IMR-90 (cell line): ENCODE data around the gene TKFC. TPM values are rescaled to one million over a fixed set of nuclear protein-coding genes. Genes with fewer than 3 reads are reported as not detected.
A peak's percentile ranks its signal among the peaks of the same experiment; 100 is the strongest.

Experiments used
- ATAC-seq: fragments of 200-7000 bp; cut with Tn5 transposase; 2 replicates; pipeline ENCODE4 v1.9.1; 2020; ENCODE audit warnings: low read depth, mild to moderate bottlenecking, moderate library complexity
- BruUV-seq: library from RNA; stranded (reverse); fragments of 400-500 nt; replicated peaks from 2 replicates; lab custom pipeline; 2021; lab: Mats Ljungman, UMichigan
- CTCF ChIA-PET: fragments of 300-600 bp; formaldehyde crosslinking; extraction: SDS; loops from one replicate; lab custom pipeline; 2021; ENCODE audit warnings: antibody characterized with exemption; lab: Yijun Ruan, JAX
- POLR2A ChIA-PET: fragments of 300-600 bp; sonication (Branson Sonifier 250); formaldehyde crosslinking; loops from one replicate; lab custom pipeline; 2022; ENCODE audit warnings: antibody characterized with exemption; ENCODE audit not compliant: unreplicated experiment; lab: Charles Lee
- DNase-seq: peaks from one replicate; pipeline ENCODE4 v3.0.0; 2013
- H2AFZ ChIP-seq: replicated peaks from 2 replicates; pipeline ENCODE3; 2013; ENCODE audit warnings: low read length, mild to moderate bottlenecking; ENCODE audit not compliant: poor library complexity
- H2AK5ac ChIP-seq: 2 replicates; pipeline ENCODE4 v1.6.1; 2013; ENCODE audit warnings: low read depth, low read length, inconsistent platforms
- H2AK9ac ChIP-seq: replicated peaks from 2 replicates; pipeline ENCODE3; 2013; ENCODE audit warnings: mild to moderate bottlenecking, low read depth, low read length, moderate library complexity; ENCODE audit not compliant: poor library complexity
- H2BK120ac ChIP-seq: 2 replicates; pipeline ENCODE4 v1.6.1; 2013; ENCODE audit warnings: low read depth, low read length, inconsistent platforms
- H2BK15ac ChIP-seq: 3 replicates; pipeline ENCODE4 v1.6.1; 2013; ENCODE audit warnings: low read depth, low read length, inconsistent platforms
- H2BK20ac ChIP-seq: 2 replicates; pipeline ENCODE4 v1.6.1; 2013; ENCODE audit warnings: low read depth, mild to moderate bottlenecking, inconsistent platforms, low read length, moderate library complexity
- H2BK5ac ChIP-seq: 2 replicates; pipeline ENCODE4 v1.6.1; 2013; ENCODE audit warnings: mild to moderate bottlenecking, low read depth, low read length, inconsistent platforms; ENCODE audit not compliant: poor library complexity, severe bottlenecking
- H3K14ac ChIP-seq: replicated peaks from 2 replicates; pipeline ENCODE4 v1.6.1; 2013; ENCODE audit warnings: low read depth, low read length, inconsistent platforms
- H3K18ac ChIP-seq: 2 replicates; pipeline ENCODE4 v1.6.1; 2013; ENCODE audit warnings: low read depth, low read length, control low read depth
- H3K23ac ChIP-seq: 2 replicates; pipeline ENCODE4 v1.6.1; 2013; ENCODE audit warnings: low read depth, low read length, inconsistent platforms
- H3K27ac ChIP-seq: 2 replicates; pipeline ENCODE4 v1.5.1; 2013; ENCODE audit warnings: mild to moderate bottlenecking, control low read depth, low read length; ENCODE audit not compliant: insufficient read depth
- H3K27me3 ChIP-seq: 2 replicates; pipeline ENCODE4 v1.6.1; 2013; ENCODE audit warnings: low read length; ENCODE audit not compliant: control insufficient read depth, insufficient read depth
- H3K36me3 ChIP-seq: 2 replicates; pipeline ENCODE4 v1.6.1; 2013; ENCODE audit warnings: low read length, mixed read lengths; ENCODE audit not compliant: control insufficient read depth, insufficient read depth
- H3K4ac ChIP-seq: 2 replicates; pipeline ENCODE4 v1.6.1; 2013; ENCODE audit warnings: low read depth, low read length, inconsistent platforms
- H3K4me1 ChIP-seq: 2 replicates; pipeline ENCODE4 v1.6.1; 2013; ENCODE audit warnings: low read length, mixed read lengths; ENCODE audit not compliant: control insufficient read depth, insufficient read depth
- H3K4me2 ChIP-seq: 2 replicates; pipeline ENCODE4 v1.6.1; 2013; ENCODE audit warnings: low read depth, mild to moderate bottlenecking, control low read depth, low read length, moderate library complexity
- H3K4me3 ChIP-seq: 2 replicates; pipeline ENCODE4 v1.5.1; 2013; ENCODE audit warnings: low read depth, mild to moderate bottlenecking, control low read depth, low read length, moderate library complexity; ENCODE audit not compliant: insufficient read depth
- H3K56ac ChIP-seq: 2 replicates; pipeline ENCODE4 v1.6.1; 2013; ENCODE audit warnings: low read length, inconsistent platforms; ENCODE audit not compliant: insufficient read depth; ENCODE audit errors: extremely low read depth
- H3K79me1 ChIP-seq, 2 experiments: 2 replicates each; pipeline ENCODE4 v1.6.1; 2013; ENCODE audit warnings: low read length in 2 of 2, inconsistent platforms in 1 of 2, low read depth in 1 of 2
- H3K9ac ChIP-seq: 2 replicates; pipeline ENCODE4 v1.6.1; 2013; ENCODE audit warnings: low read depth, low read length, control low read depth
- H3K9me1 ChIP-seq: 2 replicates; pipeline ENCODE4 v1.6.1; 2013; ENCODE audit warnings: low read length, inconsistent platforms; ENCODE audit not compliant: insufficient read depth
- H3K9me3 ChIP-seq: 2 replicates; pipeline ENCODE4 v1.6.1; 2013; ENCODE audit warnings: low read length; ENCODE audit not compliant: control insufficient read depth, insufficient read depth
- H4K20me1 ChIP-seq: 2 replicates; pipeline ENCODE4 v1.6.1; 2013; ENCODE audit warnings: low read length, inconsistent platforms; ENCODE audit not compliant: insufficient read depth
- H4K5ac ChIP-seq: 2 replicates; pipeline ENCODE4 v1.6.1; 2013; ENCODE audit warnings: mild to moderate bottlenecking, low read depth, low read length, control low read depth
- H4K8ac ChIP-seq, 2 experiments: 2 replicates each; pipeline ENCODE4 v1.6.1; 2013; ENCODE audit warnings: low read depth in 2 of 2, low read length in 2 of 2, control low read depth in 1 of 2, inconsistent platforms in 1 of 2
- H4K91ac ChIP-seq: 2 replicates; pipeline ENCODE4 v1.6.1; 2013; ENCODE audit warnings: low read depth, low read length, inconsistent platforms; ENCODE audit not compliant: insufficient read depth
- BHLHE40 ChIP-seq: fragments of 150-350 bp; IDR thresholded peaks from 2 replicates; pipeline ENCODE4 v1.6.1; 2016; ENCODE audit warnings: mild to moderate bottlenecking, low read depth, low read length
- CEBPB ChIP-seq: IDR thresholded peaks from 2 replicates; pipeline ENCODE4 v1.6.1; 2012; ENCODE audit warnings: low read depth, low read length, improper control_type of control experiment
- CHD1 ChIP-seq: IDR thresholded peaks from 2 replicates; pipeline ENCODE4 v1.6.1; 2012; ENCODE audit warnings: low read depth, low read length, improper control_type of control experiment
- FOS ChIP-seq: fragments of 150-350 bp; IDR thresholded peaks from 2 replicates; pipeline ENCODE4 v1.6.1; 2016; ENCODE audit warnings: low read depth, low read length
- MAFK ChIP-seq: IDR thresholded peaks from 2 replicates; pipeline ENCODE4 v1.6.1; 2012; ENCODE audit warnings: low read depth, low read length, improper control_type of control experiment
- MXI1 ChIP-seq: IDR thresholded peaks from 2 replicates; pipeline ENCODE4 v1.6.1; 2012; ENCODE audit warnings: low read depth, mild to moderate bottlenecking, low read length, moderate library complexity, borderline replicate concordance
- NFE2L2 ChIP-seq: fragments of 150-350 bp; IDR thresholded peaks from 2 replicates; pipeline ENCODE4 v1.6.1; 2016; ENCODE audit warnings: low read depth, mild to moderate bottlenecking, low read length
- POLR2A ChIP-seq: IDR thresholded peaks from 2 replicates; pipeline ENCODE4 v1.6.1; 2012; ENCODE audit warnings: mild to moderate bottlenecking, low read depth, low read length
- RAD21 ChIP-seq: IDR thresholded peaks from 2 replicates; pipeline ENCODE4 v1.6.1; 2012; ENCODE audit warnings: low read length, improper control_type of control experiment
- RCOR1 ChIP-seq: IDR thresholded peaks from 2 replicates; pipeline ENCODE4 v1.6.1; 2012; ENCODE audit warnings: mild to moderate bottlenecking, low read length, improper control_type of control experiment; ENCODE audit not compliant: insufficient replicate concordance
- RFX5 ChIP-seq: IDR thresholded peaks from 2 replicates; pipeline ENCODE4 v1.8.0; 2012; ENCODE audit warnings: low read depth, mild to moderate bottlenecking, low read length, moderate library complexity
- WGBS, 2 experiments: methylation state at CpG; one replicate each; pipeline versions ENCODE4 v1.1.5 to v1.1.7; 2013; ENCODE audit warnings: missing lambda C conversion rate in 2 of 2; ENCODE audit not compliant: insufficient read length in 1 of 2; ENCODE audit errors: extremely low coverage in 2 of 2; 5-methylcytosine and 5-hydroxymethylcytosine counted together
- dilution Hi-C: fragments of 300-500 bp; cut with HindIII; formaldehyde crosslinking; loops from one replicate; pipeline ENCODE4 v1.14.3; 2018; ENCODE audit warnings: low sequenced_read_pairs; ENCODE audit not compliant: unreplicated experiment
- in situ Hi-C: fragments of 300-500 bp; cut with MboI; formaldehyde crosslinking; loops from 3 replicates; pipeline ENCODE4 v1.14.3; 2019; ENCODE audit warnings: low sequenced_read_pairs, inconsistent platforms, mixed read lengths
- intact Hi-C: fragments of 100-400 bp; cut with micrococcal nuclease; formaldehyde crosslinking; loops from 2 replicates; pipeline ENCODE4 v1.10.0; 2022
- polyA plus RNA-seq, 3 experiments: library from polyadenylated mRNA; depleted of rRNA; stranded (reverse); fragments of >200 nt; gene quantifications; 2 replicates each; pipeline ENCODE4 v1.2.3, GENCODE V29; 2012; ENCODE audit warnings: low replicate concordance in 1 of 3
- total RNA-seq: library from RNA; depleted of rRNA; stranded (reverse); fragments of >200 nt; gene quantifications from 2 replicates; pipeline ENCODE4 v1.2.3, GENCODE V29; 2012
- TF ChIP-seq, protein P1 (sequence below): fragments of 150-350 bp; IDR thresholded peaks from 2 replicates; pipeline ENCODE4 v1.6.1; 2016; ENCODE audit warnings: low read depth, mild to moderate bottlenecking, low read length, moderate library complexity, borderline replicate concordance
- TF ChIP-seq, protein P2 (sequence below): conservative IDR thresholded peaks from 2 replicates; pipeline ENCODE4 v1.5.1; 2012; ENCODE audit warnings: mild to moderate bottlenecking, low read depth, low read length, improper control_type of control experiment
- TF ChIP-seq, protein P3 (sequence below): fragments of 150-350 bp; IDR thresholded peaks from 2 replicates; pipeline ENCODE4 v1.6.1; 2017; ENCODE audit warnings: mild to moderate bottlenecking, antibody characterized with exemption, low read length, low read depth

The TKFC gene
- total and polyA plus RNA-seq, 2 of the 4 experiments (the other 2 are of a cell fraction) = 10.4 to 30.8 TPM

DNA sequence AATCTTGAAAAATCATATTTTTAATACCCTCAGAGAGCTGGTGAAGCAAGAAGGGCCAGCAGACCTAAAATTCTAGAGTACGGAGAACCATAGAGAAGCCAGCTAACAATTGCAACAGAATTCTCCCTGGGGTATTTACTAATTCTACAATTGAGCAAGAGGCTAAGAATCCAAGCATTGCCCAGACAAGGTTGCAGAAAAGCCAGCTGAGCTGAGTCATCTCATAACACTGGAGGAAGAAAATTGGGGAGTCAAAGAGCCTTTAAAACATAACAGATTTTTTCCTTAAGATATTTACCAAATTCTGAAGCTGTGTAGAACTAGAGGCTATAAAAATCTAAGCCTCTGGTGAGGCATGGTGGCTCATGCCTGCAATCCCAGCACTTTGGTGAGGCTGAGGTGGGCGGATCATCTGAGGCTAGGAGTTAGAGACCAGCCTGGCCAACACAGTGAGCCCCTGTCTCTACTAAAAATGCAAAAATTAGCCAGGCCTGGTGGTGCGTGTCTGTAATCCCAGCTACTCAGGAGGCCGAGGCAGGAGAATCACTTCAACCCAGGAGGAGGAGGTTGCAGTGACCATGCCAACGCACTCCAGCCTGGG is 45.8 kb downstream of the TKFC start:
- H3K9me3 ChIP-seq = no peaks in the 10 kb centered on the region
- H2BK5ac ChIP-seq = peak overlapping the region; percentile 95
- H3K4ac ChIP-seq = peak overlapping the region; percentile 78
- no peak overlapping the region for H3K4me3 ChIP-seq
- 0 out of 2 replicates have a peak overlapping the region, but pooled peaks have one; percentile 8 for H3K23ac ChIP-seq
- WGBS, 2 experiments = 80% methylated on average over 1 of the region's 5 CpGs; no CpG with 5 or more reads in 1 of the 2 experiments
- no peak overlapping the region for H3K56ac ChIP-seq
- ATAC-seq (peak; percentile 94), DNase-seq (peak; percentile 97)
- H4K20me1 ChIP-seq = no peaks in the 10 kb centered on the region; the same call in 1 of the 2 replicates
- in situ Hi-C loops (no loop called here), intact Hi-C loops (loop anchor here (1.0 kb wide), 1 partner anchor 10 kb away; no protein-coding TSS in a partner anchor), dilution Hi-C loops (no loop called here)
- peak overlapping the region; percentile 24; the same call in 1 of the 2 replicates for H3K9ac ChIP-seq
- H2BK15ac ChIP-seq = peak overlapping the region; percentile 71; the same call in 1 of the 3 replicates
- H2AK9ac ChIP-seq = no peak overlapping the region
- peak overlapping the region; percentile 84 for H2BK20ac ChIP-seq
- H2AFZ ChIP-seq = no peak overlapping the region
- H3K4me2 ChIP-seq = peak overlapping the region; percentile 49
- peaks cover 11% of the 10 kb centered on the region for H3K4me1 ChIP-seq
- no TSS peak for BruUV-seq
- H3K27me3 ChIP-seq = no peaks in the 10 kb centered on the region
- H3K27ac ChIP-seq = peak overlapping the region; percentile 94
- peak overlapping the region; percentile 56; the same call in 1 of the 2 replicates for H3K14ac ChIP-seq
- H4K5ac ChIP-seq = peak overlapping the region; percentile 52; the same call in 1 of the 2 replicates
- peak overlapping the region; percentile 54 to 78; a peak in 3 of 4 replicates for H4K8ac ChIP-seq
- peak overlapping the region; percentile 85 for H3K18ac ChIP-seq
- ChIA-PET CTCF (interaction anchor here (1.0 kb wide), 3 partner anchors 30 to 44 kb away, joined by 3 to 7 read pairs (median 5); no protein-coding TSS in a partner anchor), POLR2A (interaction anchor here (0.6 kb wide), 1 partner anchor 10 kb away, joined by 3 read pairs; no protein-coding TSS in a partner anchor)
- H3K9me1 ChIP-seq = peaks cover 3% of the 10 kb centered on the region; the same call in 1 of the 2 replicates
- H2AK5ac ChIP-seq = peak overlapping the region; percentile 44; the same call in 1 of the 2 replicates
- H3K79me1 ChIP-seq = peaks cover 0 to 4% of the 10 kb centered on the region in 2 experiments; a peak in 2 of 4 replicates
- peak overlapping the region; percentile 77 for H2BK120ac ChIP-seq
- H4K91ac ChIP-seq = peak overlapping the region; percentile 75
- H3K36me3 ChIP-seq = no peaks in the 10 kb centered on the region; the same call in 1 of the 2 replicates
- TF ChIP-seq, protein P1, sequence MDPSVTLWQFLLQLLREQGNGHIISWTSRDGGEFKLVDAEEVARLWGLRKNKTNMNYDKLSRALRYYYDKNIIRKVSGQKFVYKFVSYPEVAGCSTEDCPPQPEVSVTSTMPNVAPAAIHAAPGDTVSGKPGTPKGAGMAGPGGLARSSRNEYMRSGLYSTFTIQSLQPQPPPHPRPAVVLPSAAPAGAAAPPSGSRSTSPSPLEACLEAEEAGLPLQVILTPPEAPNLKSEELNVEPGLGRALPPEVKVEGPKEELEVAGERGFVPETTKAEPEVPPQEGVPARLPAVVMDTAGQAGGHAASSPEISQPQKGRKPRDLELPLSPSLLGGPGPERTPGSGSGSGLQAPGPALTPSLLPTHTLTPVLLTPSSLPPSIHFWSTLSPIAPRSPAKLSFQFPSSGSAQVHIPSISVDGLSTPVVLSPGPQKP = no peak
- TF ChIP-seq RAD21 (no peak), CHD1 (no peak), BHLHE40 (no peak), CEBPB (peak; percentile 99), MAFK (peak; percentile 58; the same call in 1 of the 2 replicates), NFE2L2 (peak; percentile 74; the same call in 1 of the 2 replicates), RCOR1 (no peak), FOS (peak; percentile 89), POLR2A (no peak), MXI1 (peak; percentile 52; the same call in 1 of the 2 replicates), RFX5 (no peak)
- TF ChIP-seq, protein P2, sequence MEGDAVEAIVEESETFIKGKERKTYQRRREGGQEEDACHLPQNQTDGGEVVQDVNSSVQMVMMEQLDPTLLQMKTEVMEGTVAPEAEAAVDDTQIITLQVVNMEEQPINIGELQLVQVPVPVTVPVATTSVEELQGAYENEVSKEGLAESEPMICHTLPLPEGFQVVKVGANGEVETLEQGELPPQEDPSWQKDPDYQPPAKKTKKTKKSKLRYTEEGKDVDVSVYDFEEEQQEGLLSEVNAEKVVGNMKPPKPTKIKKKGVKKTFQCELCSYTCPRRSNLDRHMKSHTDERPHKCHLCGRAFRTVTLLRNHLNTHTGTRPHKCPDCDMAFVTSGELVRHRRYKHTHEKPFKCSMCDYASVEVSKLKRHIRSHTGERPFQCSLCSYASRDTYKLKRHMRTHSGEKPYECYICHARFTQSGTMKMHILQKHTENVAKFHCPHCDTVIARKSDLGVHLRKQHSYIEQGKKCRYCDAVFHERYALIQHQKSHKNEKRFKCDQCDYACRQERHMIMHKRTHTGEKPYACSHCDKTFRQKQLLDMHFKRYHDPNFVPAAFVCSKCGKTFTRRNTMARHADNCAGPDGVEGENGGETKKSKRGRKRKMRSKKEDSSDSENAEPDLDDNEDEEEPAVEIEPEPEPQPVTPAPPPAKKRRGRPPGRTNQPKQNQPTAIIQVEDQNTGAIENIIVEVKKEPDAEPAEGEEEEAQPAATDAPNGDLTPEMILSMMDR = no peak
- TF ChIP-seq, protein P3, sequence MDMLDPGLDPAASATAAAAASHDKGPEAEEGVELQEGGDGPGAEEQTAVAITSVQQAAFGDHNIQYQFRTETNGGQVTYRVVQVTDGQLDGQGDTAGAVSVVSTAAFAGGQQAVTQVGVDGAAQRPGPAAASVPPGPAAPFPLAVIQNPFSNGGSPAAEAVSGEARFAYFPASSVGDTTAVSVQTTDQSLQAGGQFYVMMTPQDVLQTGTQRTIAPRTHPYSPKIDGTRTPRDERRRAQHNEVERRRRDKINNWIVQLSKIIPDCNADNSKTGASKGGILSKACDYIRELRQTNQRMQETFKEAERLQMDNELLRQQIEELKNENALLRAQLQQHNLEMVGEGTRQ = no peak
